ENCODE measurements around the gene CTNNA1.

The CTNNA1 gene

DNA sequence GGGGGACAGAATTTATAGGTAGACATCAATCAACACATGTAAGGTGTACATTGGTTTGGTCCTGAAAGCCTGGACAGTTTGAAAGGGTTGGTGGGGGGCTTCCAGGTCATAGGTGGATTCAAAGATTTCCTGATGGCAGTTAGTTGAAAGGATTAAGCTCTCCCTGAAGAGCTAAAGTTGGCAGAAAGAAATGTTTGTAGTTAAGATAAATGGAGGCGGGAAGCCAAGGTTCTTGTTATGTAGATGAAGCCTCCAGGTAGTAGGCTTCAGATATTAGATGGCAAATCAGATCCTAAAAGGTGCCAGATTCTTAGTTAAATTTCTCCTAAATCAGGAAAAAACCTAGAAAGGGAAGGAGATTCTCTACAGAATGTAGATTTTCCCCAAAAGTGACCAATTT is 130.9 kb downstream of the CTNNA1 start:
- POLR2A ChIA-PET, result no interaction called here
- CTCF ChIA-PET, result no interaction called here
- DNase-seq (ENCODE audit: extremely low spot score), result no peak
- TF ChIP-seq, protein P1, sequence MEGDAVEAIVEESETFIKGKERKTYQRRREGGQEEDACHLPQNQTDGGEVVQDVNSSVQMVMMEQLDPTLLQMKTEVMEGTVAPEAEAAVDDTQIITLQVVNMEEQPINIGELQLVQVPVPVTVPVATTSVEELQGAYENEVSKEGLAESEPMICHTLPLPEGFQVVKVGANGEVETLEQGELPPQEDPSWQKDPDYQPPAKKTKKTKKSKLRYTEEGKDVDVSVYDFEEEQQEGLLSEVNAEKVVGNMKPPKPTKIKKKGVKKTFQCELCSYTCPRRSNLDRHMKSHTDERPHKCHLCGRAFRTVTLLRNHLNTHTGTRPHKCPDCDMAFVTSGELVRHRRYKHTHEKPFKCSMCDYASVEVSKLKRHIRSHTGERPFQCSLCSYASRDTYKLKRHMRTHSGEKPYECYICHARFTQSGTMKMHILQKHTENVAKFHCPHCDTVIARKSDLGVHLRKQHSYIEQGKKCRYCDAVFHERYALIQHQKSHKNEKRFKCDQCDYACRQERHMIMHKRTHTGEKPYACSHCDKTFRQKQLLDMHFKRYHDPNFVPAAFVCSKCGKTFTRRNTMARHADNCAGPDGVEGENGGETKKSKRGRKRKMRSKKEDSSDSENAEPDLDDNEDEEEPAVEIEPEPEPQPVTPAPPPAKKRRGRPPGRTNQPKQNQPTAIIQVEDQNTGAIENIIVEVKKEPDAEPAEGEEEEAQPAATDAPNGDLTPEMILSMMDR (IDR thresholded peaks at IDR 0.05; ENCODE audit: control extremely low read depth, extremely low read depth, low read depth, missing control alignments), result no peak

DNA sequence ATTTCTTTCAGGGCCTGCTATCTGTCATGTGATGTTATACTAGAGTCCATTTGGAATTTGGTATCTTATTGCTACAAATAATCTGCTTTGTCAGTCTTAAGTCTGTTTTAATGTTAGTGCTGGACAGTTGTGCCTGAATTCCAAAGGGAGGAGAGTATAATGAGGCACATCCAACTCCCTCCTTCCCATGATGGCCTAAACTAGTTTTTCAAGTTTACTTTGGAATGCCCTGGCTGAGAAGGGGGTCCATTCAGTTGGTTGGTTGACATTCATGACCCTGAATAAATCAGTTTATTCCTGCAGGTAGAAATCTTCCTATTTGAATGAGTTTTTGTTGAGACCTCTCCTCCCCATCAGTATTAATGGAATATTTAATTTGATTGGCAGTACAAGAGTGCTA is 131.3 kb downstream of the CTNNA1 start:
- DNase-seq (ENCODE audit: extremely low spot score), result no peak
- ChIA-PET POLR2A (no interaction called here), CTCF (no interaction called here)
- TF ChIP-seq, protein P1 (IDR thresholded peaks at IDR 0.05; ENCODE audit: control extremely low read depth, extremely low read depth, low read depth, missing control alignments), result no peak

- TF ChIP-seq, protein P1 (IDR thresholded peaks at IDR 0.05; ENCODE audit: control extremely low read depth, extremely low read depth, low read depth, missing control alignments), result no peak
- DNase-seq (ENCODE audit: extremely low spot score), result no peak
- ChIA-PET POLR2A (no interaction called here), CTCF (interaction anchor here (1.8 kb wide), 1 partner anchor 14 kb away, joined by 5 read pairs; no protein-coding TSS in a partner anchor)
Measured at GRCh38 chr5:138889994-138890393, 136.8 kb downstream of the CTNNA1 start.

DNA sequence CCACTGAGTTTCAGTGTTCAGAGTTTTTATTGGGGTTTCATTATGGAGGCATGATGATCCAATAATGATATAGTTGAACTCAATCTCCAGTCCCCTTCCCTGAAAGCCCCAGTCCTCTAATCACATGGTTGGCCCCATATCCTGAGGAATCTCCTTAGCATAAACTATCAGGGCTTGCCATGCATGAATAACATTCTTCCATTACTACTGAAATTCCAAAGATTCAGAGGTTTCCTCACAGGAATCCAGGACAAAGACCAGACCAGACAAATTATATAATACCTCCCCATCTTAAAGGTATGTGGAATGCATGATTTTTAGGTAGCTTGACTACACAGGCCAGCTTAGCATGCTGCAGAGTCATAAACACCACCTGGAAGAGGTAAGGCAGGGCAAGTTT is 137.4 kb downstream of the CTNNA1 start:
- TF ChIP-seq, protein P1 (IDR thresholded peaks at IDR 0.05; ENCODE audit: control extremely low read depth, extremely low read depth, low read depth, missing control alignments), result no peak
- CTCF ChIA-PET, result no interaction called here
- no peak for DNase-seq (ENCODE audit: extremely low spot score)
- POLR2A ChIA-PET, result no interaction called here

DNA sequence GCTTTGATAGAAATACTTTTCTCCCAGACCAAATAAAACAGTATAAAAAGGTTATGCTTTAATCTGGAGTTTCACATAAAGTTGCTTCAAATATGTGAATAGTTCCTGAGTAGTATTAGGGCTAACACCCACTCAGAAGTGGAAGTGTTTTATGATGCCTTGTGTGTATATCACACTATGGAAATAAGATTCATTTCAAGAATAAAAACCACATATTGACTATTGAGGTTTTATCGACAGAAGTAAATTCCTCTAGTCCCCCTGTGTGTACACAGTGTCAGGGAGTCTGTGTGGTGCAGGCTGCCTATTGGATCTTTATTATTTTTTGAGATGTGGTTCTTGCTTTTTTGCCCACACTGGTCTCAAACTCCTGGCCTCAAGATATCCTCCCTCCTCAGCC is 142.7 kb downstream of the CTNNA1 start:
- ChIA-PET CTCF (no interaction called here), POLR2A (no interaction called here)
- TF ChIP-seq, protein P1 (IDR thresholded peaks at IDR 0.05; ENCODE audit: control extremely low read depth, extremely low read depth, low read depth, missing control alignments), result no peak
- no peak for DNase-seq (ENCODE audit: extremely low spot score)

DNA sequence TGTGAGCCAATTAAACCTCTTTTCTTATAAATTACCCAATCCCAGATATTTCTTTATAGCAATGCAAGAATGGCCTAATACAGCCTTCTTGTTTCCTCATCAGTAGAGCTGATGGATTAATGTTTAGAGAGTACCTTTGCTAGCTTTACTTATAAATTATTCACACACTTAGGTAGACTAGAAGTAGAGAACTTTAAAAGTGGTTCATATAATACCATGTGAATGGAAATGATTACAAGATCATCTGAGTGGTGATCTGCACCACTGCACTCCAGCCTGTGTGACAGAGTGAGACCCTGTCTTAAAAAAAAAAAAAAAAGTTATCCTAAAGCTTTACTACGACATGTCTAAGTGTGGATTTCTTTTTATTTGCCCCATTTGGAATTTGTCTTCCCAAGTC is 145.1 kb downstream of the CTNNA1 start:
- ChIA-PET POLR2A (no interaction called here), CTCF (interaction anchor here (0.9 kb wide), 1 partner anchor 202 kb away, joined by 4 read pairs; no protein-coding TSS in a partner anchor)
- TF ChIP-seq, protein P1 (IDR thresholded peaks at IDR 0.05; ENCODE audit: control extremely low read depth, extremely low read depth, low read depth, missing control alignments), result no peak
- DNase-seq (ENCODE audit: extremely low spot score), result no peak

GRCh38 chr5:138898742-138899141 is 145.5 kb downstream of the CTNNA1 start:
- no peak for DNase-seq (ENCODE audit: extremely low spot score)
- ChIA-PET POLR2A (no interaction called here), CTCF (interaction anchor here (0.9 kb wide), 1 partner anchor 202 kb away, joined by 4 read pairs; no protein-coding TSS in a partner anchor)
- TF ChIP-seq, protein P1 (IDR thresholded peaks at IDR 0.05; ENCODE audit: control extremely low read depth, extremely low read depth, low read depth, missing control alignments), result no peak

All from GM10248 (cell line).